Effector memory CD8-positive, alpha-beta T cell (primary cell): ENCODE data around the gene SLCO3A1.
"Not testable (repeated sequence)": the region's sequence is repeated elsewhere in the genome, so short reads cannot be mapped to it uniquely, and the experiment has no call there.

Source experiments
- ATAC-seq: fragments of 150-1000 bp; cut with Tn5 transposase; replicated peaks from 2 replicates; pipeline ENCODE4 v1.10.0; 2021; ENCODE audit warnings: mild to moderate bottlenecking, moderate library complexity
- DNase-seq, 3 experiments: peaks; one replicate each; pipeline ENCODE4 v3.0.0; 2021
- H3K27ac Mint-ChIP-seq, 2 donors: one replicate each; pipeline ENCODE4 v1.8.0; 2022; ENCODE audit warnings: mild to moderate bottlenecking in 2 of 2, mixed read lengths in 2 of 2, moderate library complexity in 2 of 2
- H3K27me3 Mint-ChIP-seq, 2 donors: one replicate each; pipeline ENCODE4 v1.8.0; 2022; ENCODE audit warnings: mixed read lengths in 2 of 2
- H3K36me3 Mint-ChIP-seq: one replicate; pipeline ENCODE4 v1.8.0; 2022; ENCODE audit warnings: mild to moderate bottlenecking, moderate library complexity, mixed read lengths; ENCODE audit not compliant: insufficient read depth
- H3K4me1 Mint-ChIP-seq, 2 donors: one replicate each; pipeline ENCODE4 v1.8.0; 2022; ENCODE audit warnings: low read depth in 2 of 2, mixed read lengths in 2 of 2
- H3K4me3 Mint-ChIP-seq, 2 donors: one replicate each; pipeline ENCODE4 v1.8.0; 2022; ENCODE audit warnings: mild to moderate bottlenecking in 2 of 2, mixed read lengths in 2 of 2, moderate library complexity in 2 of 2
- H3K9me3 Mint-ChIP-seq, 2 donors: one replicate each; pipeline ENCODE4 v1.8.0; 2022; ENCODE audit warnings: mixed read lengths in 2 of 2

Gene SLCO3A1

GRCh38 chr15:92050220-92050898 is 196.9 kb downstream of the SLCO3A1 start:
- H3K36me3 Mint-ChIP-seq = no peaks in the 10 kb centered on the region
- DNase-seq (no peak), ATAC-seq (no peak)
- H3K4me1 Mint-ChIP-seq = peaks cover 29 to 42% of the 10 kb centered on the region in 2 donors
- no peaks in the 10 kb centered on the region for H3K9me3 Mint-ChIP-seq
- no peak overlapping the region for H3K4me3 Mint-ChIP-seq
- no peak overlapping the region for H3K27ac Mint-ChIP-seq
- H3K27me3 Mint-ChIP-seq = no peaks in the 10 kb centered on the region

DNA sequence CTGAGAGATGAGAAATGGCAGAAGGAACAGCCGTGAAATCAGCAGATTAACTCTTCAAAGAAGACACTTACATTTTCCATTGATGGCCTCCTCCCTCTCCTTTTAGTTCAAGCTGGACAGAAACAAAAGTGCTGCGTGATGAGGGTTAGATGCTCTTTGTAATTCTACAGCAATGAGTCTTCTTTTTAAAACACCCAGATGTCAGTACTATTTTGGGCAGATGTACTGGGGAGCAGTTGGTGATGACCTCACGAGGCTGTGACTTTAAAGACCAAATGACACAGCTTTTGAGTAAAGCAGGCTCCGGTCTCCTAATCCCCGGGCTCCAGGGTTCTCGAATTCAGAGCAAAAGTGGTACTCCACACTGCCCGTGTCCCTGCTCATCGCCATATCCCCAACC is 198.2 kb downstream of the SLCO3A1 start:
- Mint-ChIP-seq H3K36me3 (no peaks in the 10 kb centered on the region), H3K4me3 (no peak overlapping the region), H3K9me3 (no peaks in the 10 kb centered on the region), H3K27me3 (no peaks in the 10 kb centered on the region), H3K4me1 (peaks cover 34 to 51% of the 10 kb centered on the region in 2 donors), H3K27ac (no peak overlapping the region)
- no peak for DNase-seq
- no peak for ATAC-seq

DNA sequence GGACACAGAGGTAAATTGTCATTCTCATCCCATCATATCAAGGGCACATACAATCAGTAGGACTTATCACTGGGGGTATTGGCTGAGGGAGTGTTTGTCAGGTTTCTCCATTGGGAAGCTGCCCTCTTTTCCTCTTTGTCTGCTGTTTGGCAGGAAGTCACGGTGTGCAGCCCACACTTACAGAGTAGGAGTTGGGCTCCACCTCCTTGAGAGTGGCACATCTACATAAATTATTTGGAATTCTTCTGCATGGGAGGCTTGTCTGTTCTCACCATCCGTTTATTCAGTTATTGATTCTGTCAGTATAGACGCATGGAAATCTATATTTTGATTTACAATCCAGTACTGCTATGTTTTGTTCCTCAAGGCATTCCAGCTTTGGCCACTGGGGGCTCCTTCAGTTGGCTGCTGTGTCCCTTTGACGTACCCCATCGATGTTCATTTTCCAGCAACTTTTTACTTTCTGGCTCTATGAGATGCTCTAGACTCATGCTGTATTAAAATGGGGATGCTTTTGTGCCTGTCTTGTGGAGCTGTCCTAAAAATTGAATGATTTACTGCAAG is 200.3 kb downstream of the SLCO3A1 start:
- Mint-ChIP-seq H3K36me3 (no peaks in the 10 kb centered on the region), H3K4me1 (peaks cover 29 to 47% of the 10 kb centered on the region in 2 donors), H3K4me3 (no peak overlapping the region), H3K27me3 (no peaks in the 10 kb centered on the region), H3K9me3 (no peaks in the 10 kb centered on the region), H3K27ac (no peak overlapping the region)
- ATAC-seq = no peak
- DNase-seq = no peak

DNA sequence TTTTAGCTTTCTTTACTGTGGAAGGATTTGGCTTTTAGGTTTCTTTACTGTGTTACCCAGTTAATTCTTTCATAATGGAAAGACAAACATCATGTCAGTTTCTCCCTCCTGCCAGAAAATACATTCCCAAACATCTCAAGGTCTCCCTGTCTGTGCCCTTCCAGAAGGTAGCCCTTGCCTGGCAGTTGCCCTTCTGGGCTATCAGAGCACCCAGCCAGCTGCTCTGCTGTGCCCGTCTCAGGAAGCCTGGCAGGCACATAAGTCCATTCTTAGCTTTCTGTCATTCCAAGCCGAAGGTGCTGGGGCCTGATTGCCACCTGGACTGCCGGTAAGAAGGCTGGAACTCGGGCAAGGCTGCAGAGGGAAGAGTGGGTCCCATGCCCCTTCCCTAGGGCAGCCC is 203.4 kb downstream of the SLCO3A1 start:
- H3K9me3 Mint-ChIP-seq = no peaks in the 10 kb centered on the region
- peaks cover 27 to 28% of the 10 kb centered on the region in 2 donors for H3K4me1 Mint-ChIP-seq
- peaks cover 3% of the 10 kb centered on the region for H3K36me3 Mint-ChIP-seq
- DNase-seq (no peak), ATAC-seq (no peak)
- no peak overlapping the region for H3K4me3 Mint-ChIP-seq
- H3K27ac Mint-ChIP-seq = no peak overlapping the region
- H3K27me3 Mint-ChIP-seq = no peaks in the 10 kb centered on the region

- DNase-seq (no peak), ATAC-seq (no peak)
- Mint-ChIP-seq H3K27me3 (no peaks in the 10 kb centered on the region), H3K4me1 (peaks cover 27 to 30% of the 10 kb centered on the region in 2 donors), H3K27ac (no peak overlapping the region), H3K36me3 (peaks cover 3% of the 10 kb centered on the region), H3K4me3 (no peak overlapping the region), H3K9me3 (no peaks in the 10 kb centered on the region)
Observed at GRCh38 chr15:92059036-92059970, 205.8 kb downstream of the SLCO3A1 start.

DNA sequence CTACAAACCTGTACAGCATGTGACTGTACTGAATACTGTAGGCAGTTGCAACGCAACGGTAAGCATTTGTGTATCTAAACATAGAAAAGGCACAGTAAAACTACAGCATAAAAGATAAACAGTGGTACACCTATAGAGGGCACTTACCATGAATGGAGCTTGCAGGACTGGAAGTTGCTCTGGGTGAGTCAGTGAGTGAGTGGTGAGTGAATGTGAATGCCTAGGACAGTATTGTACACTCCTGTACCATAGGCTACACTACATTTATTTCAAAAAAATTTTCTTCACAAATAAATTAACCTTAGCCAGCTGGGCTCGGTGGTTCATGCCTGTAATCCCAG is 206.4 kb downstream of the SLCO3A1 start:
- not testable (repeated sequence) for H3K36me3 Mint-ChIP-seq, H3K27ac Mint-ChIP-seq, H3K4me3 Mint-ChIP-seq, DNase-seq, ATAC-seq, H3K9me3 Mint-ChIP-seq, H3K27me3 Mint-ChIP-seq
- H3K4me1 Mint-ChIP-seq = peaks cover 27 to 34% of the 10 kb centered on the region in 2 donors

DNA sequence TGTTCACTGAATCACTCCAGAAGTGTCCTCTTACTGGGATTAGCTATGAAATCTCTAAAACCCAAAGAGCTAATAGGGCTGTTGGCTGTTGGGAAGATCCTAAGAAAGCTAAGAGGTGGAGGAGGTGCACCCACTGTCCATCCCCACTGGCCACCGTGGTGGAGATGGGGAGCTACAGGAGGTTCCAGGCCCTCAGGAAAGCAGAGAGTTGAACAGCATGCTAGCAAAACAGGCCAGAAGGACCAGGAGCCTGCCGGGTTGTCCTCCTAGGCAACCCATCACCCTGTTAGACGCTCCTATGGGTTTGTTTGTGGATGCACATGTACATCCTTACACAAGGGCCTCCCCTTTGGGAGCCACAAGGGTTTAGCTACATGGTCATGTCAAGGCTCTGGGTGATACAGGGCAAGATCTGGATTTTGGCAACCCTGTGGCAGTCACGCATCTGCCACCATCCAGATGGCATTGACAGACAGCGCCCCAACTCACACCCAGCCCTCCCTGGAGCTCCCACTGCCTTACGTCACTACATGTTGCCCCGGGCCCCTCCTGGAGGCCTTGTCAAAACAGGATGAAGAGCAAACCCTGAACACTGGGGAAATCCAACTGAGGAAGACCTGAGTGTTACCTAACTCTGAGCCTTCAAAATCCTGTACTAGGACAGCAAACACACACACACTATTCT is 208.1 kb downstream of the SLCO3A1 start:
- DNase-seq (no peak), ATAC-seq (no peak)
- H3K4me3 Mint-ChIP-seq = no peak overlapping the region
- no peak overlapping the region for H3K27ac Mint-ChIP-seq
- peaks cover 19 to 26% of the 10 kb centered on the region in 2 donors for H3K4me1 Mint-ChIP-seq
- H3K27me3 Mint-ChIP-seq = no peaks in the 10 kb centered on the region
- H3K36me3 Mint-ChIP-seq = peaks cover 3% of the 10 kb centered on the region
- no peaks in the 10 kb centered on the region for H3K9me3 Mint-ChIP-seq

DNA sequence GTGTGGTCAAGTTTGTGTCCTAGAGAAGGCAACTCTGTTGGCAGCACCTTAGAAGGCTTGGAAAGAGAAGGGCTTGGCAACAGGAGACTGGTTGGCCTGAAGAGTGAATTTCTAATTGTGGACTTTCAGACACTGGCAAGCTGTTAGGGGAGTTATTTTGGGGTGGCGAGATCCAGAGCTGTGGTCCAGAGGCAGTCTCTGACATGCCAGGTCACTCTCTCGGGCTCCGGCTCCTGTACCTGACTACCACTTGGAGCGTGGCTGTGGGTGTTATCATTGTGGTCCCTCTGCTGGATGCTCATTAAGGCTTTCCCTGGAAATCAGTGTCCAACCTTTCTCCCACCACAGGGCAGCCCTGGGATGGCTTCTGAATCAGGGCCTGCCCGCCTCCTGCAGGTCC is 209.0 kb downstream of the SLCO3A1 start:
- H3K27ac Mint-ChIP-seq = no peak overlapping the region
- ATAC-seq = no peak
- H3K4me3 Mint-ChIP-seq = no peak overlapping the region
- no peaks in the 10 kb centered on the region for H3K9me3 Mint-ChIP-seq
- H3K36me3 Mint-ChIP-seq = peaks cover 3% of the 10 kb centered on the region
- H3K27me3 Mint-ChIP-seq = no peaks in the 10 kb centered on the region
- no peak for DNase-seq
- peaks cover 26 to 30% of the 10 kb centered on the region in 2 donors for H3K4me1 Mint-ChIP-seq

DNA sequence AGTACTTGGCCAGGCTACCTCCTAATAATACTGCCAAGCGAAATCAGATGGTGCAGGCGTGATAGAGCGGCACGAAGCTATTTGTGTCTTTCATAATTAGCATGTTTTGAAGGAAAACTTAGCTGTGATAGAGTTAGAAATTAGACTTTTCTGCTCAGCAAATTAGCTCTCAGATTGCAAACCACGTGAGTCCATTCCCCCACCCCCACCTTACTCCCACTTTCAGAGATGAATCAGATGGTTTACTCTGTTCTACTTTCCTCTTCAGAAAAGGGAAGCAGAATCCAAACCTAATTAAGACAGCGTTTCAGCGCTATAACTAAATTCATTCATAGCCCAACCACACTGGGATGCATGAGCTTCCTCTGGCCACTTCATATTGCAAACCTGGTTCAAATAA is 214.6 kb downstream of the SLCO3A1 start:
- DNase-seq = no peak
- Mint-ChIP-seq H3K4me3 (no peak overlapping the region), H3K4me1 (peaks cover 39 to 63% of the 10 kb centered on the region in 2 donors), H3K9me3 (no peaks in the 10 kb centered on the region), H3K27ac (peak overlapping the region in 1 of 2 donors; percentile 72), H3K27me3 (no peaks in the 10 kb centered on the region), H3K36me3 (peaks cover 3% of the 10 kb centered on the region)
- no peak for ATAC-seq

- H3K27me3 Mint-ChIP-seq = no peaks in the 10 kb centered on the region
- H3K4me1 Mint-ChIP-seq = peaks cover 48 to 67% of the 10 kb centered on the region in 2 donors
- peaks cover 3% of the 10 kb centered on the region for H3K36me3 Mint-ChIP-seq
- ATAC-seq (peak; percentile 78), DNase-seq (no peak)
- H3K27ac Mint-ChIP-seq = peak overlapping the region; percentile 73 to 84
- peak overlapping the region; percentile 53 to 59 for H3K4me3 Mint-ChIP-seq
- H3K9me3 Mint-ChIP-seq = no peaks in the 10 kb centered on the region
Observed at GRCh38 chr15:92069308-92070250, 216.1 kb downstream of the SLCO3A1 start.

GRCh38 chr15:92070251-92070650 is 216.7 kb downstream of the SLCO3A1 start:
- ATAC-seq, DNase-seq, H3K9me3 Mint-ChIP-seq, H3K27me3 Mint-ChIP-seq, H3K36me3 Mint-ChIP-seq: not testable (repeated sequence)
- Mint-ChIP-seq H3K4me3 (peak overlapping the region; percentile 53 to 59), H3K27ac (peak overlapping the region; percentile 73 to 84), H3K4me1 (peaks cover 54 to 72% of the 10 kb centered on the region in 2 donors)

GRCh38 chr15:92071045-92071634 is 217.6 kb downstream of the SLCO3A1 start:
- peak overlapping the region in 1 of 2 donors; percentile 84 for H3K27ac Mint-ChIP-seq

More at GRCh38 chr15:92071045-92071634, 217.6 kb downstream of the SLCO3A1 start:
- H3K4me1 Mint-ChIP-seq = peaks cover 62 to 81% of the 10 kb centered on the region in 2 donors
- H3K9me3 Mint-ChIP-seq = no peaks in the 10 kb centered on the region
- H3K4me3 Mint-ChIP-seq = no peak overlapping the region
- ATAC-seq (no peak), DNase-seq (no peak)
- peaks cover 3% of the 10 kb centered on the region for H3K36me3 Mint-ChIP-seq
- H3K27me3 Mint-ChIP-seq = no peaks in the 10 kb centered on the region
